HK-2 (cell line): ENCODE data around the gene ATR.
A peak's percentile ranks its signal among the peaks of the same experiment; 100 is the strongest.
"Not testable (repeated sequence)": the region's sequence is repeated elsewhere in the genome, so short reads cannot be mapped to it uniquely, and the experiment has no call there.

Experiments used
- DNase-seq: peaks from one replicate; pipeline ENCODE4 v3.0.0-alpha.2; 2018; ENCODE audit not compliant: unreplicated experiment

The ATR gene

GRCh38 chr3:142447852-142448823, 130.4 kb downstream of the ATR start, which contains the start of gene XRN1:
Gene XRN1, minus strand, starts transcription at chr3:142448037. Its CDS starts 93 bp downstream, at chr3:142447944.
- peak; percentile 96 for DNase-seq

GRCh38 chr3:142447301-142447851, 131.2 kb downstream of the ATR start:
- peak; percentile 50 for DNase-seq

GRCh38 chr3:142445816-142446254, 132.7 kb downstream of the ATR start:
- DNase-seq: no peak

GRCh38 chr3:142444343-142444742, 134.2 kb downstream of the ATR start:
- no peak for DNase-seq

GRCh38 chr3:142443060-142443459, 135.5 kb downstream of the ATR start:
- not testable (repeated sequence) for DNase-seq

- not testable (repeated sequence) for DNase-seq
Measured at GRCh38 chr3:142439499-142440220, 138.9 kb downstream of the ATR start.

GRCh38 chr3:142438096-142438495, 140.4 kb downstream of the ATR start:
- DNase-seq: not testable (repeated sequence)

- no peak for DNase-seq
Measured at GRCh38 chr3:142436951-142437585, 141.5 kb downstream of the ATR start.

- no peak for DNase-seq
Measured at GRCh38 chr3:142434503-142434902, 144.0 kb downstream of the ATR start.

- DNase-seq: no peak
Measured at GRCh38 chr3:142433110-142433509, 145.4 kb downstream of the ATR start.

GRCh38 chr3:142429582-142429981, 149.0 kb downstream of the ATR start:
- no peak for DNase-seq

GRCh38 chr3:142424754-142425153, 153.8 kb downstream of the ATR start:
- no peak for DNase-seq

- DNase-seq: no peak
Measured at GRCh38 chr3:142418926-142419592, 159.5 kb downstream of the ATR start.

GRCh38 chr3:142417302-142417701, 161.2 kb downstream of the ATR start:
- DNase-seq: no peak

GRCh38 chr3:142400537-142400936, 178.0 kb downstream of the ATR start:
- not testable (repeated sequence) for DNase-seq
